Stimulated activated naive B cell treated with anti-CD40 and anti-IgM and Interleukin-4, amounts not matched to agents 10 μg/mL and 1 μg/mL and 100 μg/mL, for 72 hours (primary cell): Measurements from ENCODE around the gene RMC1.
A peak's percentile ranks its signal among the peaks of the same experiment; 100 is the strongest.
"Not testable (repeated sequence)": the region's sequence is repeated elsewhere in the genome, so short reads cannot be mapped to it uniquely, and the experiment has no call there.

Experiments
- ATAC-seq, 2 donors: fragments of 150-1000 bp; cut with Tn5 transposase; replicated peaks; 2 replicates each; pipeline ENCODE4 v1.10.0; 2021; ENCODE audit warnings: moderate library complexity in 1 of 2
- DNase-seq: peaks from one replicate; pipeline ENCODE4 v3.0.0; 2021
- H3K27ac Mint-ChIP-seq: one replicate; pipeline ENCODE4 v1.8.0; 2022; ENCODE audit warnings: mild to moderate bottlenecking, mixed read lengths
- H3K27me3 Mint-ChIP-seq, 2 donors: one replicate each; pipeline ENCODE4 v1.8.0; 2022; ENCODE audit warnings: mixed read lengths in 2 of 2
- H3K36me3 Mint-ChIP-seq, 2 donors: one replicate each; pipeline ENCODE4 v1.8.0; 2022; ENCODE audit warnings: mixed read lengths in 2 of 2, mild to moderate bottlenecking in 1 of 2
- H3K4me1 Mint-ChIP-seq, 2 donors: one replicate each; pipeline ENCODE4 v1.8.0; 2022; ENCODE audit warnings: mixed read lengths in 2 of 2, mild to moderate bottlenecking in 1 of 2
- H3K4me3 Mint-ChIP-seq, 2 donors: one replicate each; pipeline ENCODE4 v1.8.0; 2022; ENCODE audit warnings: mild to moderate bottlenecking in 2 of 2, mixed read lengths in 2 of 2, moderate library complexity in 1 of 2
- H3K9me3 Mint-ChIP-seq, 2 donors: one replicate each; pipeline ENCODE4 v1.8.0; 2022; ENCODE audit warnings: mixed read lengths in 2 of 2, mild to moderate bottlenecking in 1 of 2

The RMC1 gene

DNA sequence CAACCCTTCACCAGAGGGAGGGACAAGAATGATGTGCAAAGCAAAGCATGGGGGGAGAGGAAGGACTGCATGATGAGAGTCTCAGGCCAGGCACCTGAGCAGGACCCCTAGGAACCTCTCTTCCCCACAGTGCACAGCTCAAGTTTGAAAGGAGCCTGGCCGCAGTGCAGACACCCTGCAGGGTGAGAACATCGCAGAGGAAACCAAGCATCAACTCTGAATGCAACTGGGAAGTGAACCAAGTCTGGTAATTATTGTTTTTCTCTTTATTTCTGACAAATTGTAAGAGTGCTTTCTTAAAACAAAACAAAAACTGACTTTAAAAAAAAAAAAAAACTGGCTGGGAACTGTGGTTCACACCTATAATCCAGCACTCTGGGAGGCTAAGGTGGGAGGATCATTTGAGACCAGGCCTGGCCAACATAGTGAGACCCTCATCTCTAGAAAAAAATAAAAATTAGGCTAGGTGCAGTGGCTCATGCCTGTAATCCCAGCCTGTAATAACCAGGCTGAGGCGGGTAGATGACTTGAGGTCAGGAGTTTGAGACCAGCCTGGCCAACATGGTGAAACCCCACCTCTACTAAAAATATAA is 67.7 kb downstream of the RMC1 start:
- Mint-ChIP-seq H3K4me3 (no peak overlapping the region), H3K4me1 (peaks cover 6 to 14% of the 10 kb centered on the region in 2 donors)

DNA sequence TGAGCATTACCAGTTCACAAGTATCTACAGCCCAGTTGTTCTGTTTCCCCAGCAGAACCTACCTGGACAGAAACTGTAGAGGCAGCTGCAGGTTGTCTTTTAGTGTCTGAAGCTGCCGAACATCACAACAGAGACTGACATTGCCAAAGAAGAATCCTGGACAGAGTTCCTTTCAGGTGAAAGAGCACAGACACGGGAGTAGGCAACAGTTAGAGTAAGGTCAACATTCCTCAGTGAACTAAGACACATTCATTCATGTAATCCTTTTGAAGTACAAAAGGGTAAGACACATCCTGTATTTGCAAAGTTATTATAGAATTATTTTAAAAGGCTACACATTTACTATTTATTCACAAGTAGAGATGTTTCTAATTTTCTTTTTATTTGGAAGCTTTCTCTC is 68.7 kb downstream of the RMC1 start:
- Mint-ChIP-seq H3K27me3 (no peaks in the 10 kb centered on the region), H3K4me1 (peaks cover 6 to 14% of the 10 kb centered on the region in 2 donors), H3K36me3 (peaks cover 38 to 61% of the 10 kb centered on the region in 2 donors), H3K4me3 (no peak overlapping the region), H3K9me3 (no peaks in the 10 kb centered on the region), H3K27ac (peak overlapping the region; percentile 75)
- ATAC-seq (no peak), DNase-seq (no peak)

More for the DNA sequence above, 67.7 kb downstream of the RMC1 start:
- H3K27ac Mint-ChIP-seq: no peak overlapping the region
- H3K27me3 Mint-ChIP-seq: no peaks in the 10 kb centered on the region
- ATAC-seq (no peak), DNase-seq (no peak)
- H3K36me3 Mint-ChIP-seq: peaks cover 33 to 61% of the 10 kb centered on the region in 2 donors
- no peaks in the 10 kb centered on the region for H3K9me3 Mint-ChIP-seq

GRCh38 chr18:23572570-23572969 is 69.3 kb downstream of the RMC1 start:
- Mint-ChIP-seq H3K27me3 (no peaks in the 10 kb centered on the region), H3K27ac (no peak overlapping the region), H3K4me3 (no peak overlapping the region), H3K4me1 (peaks cover 6 to 14% of the 10 kb centered on the region in 2 donors), H3K36me3 (peaks cover 35 to 56% of the 10 kb centered on the region in 2 donors), H3K9me3 (no peaks in the 10 kb centered on the region)
- ATAC-seq (no peak), DNase-seq (no peak)

DNA sequence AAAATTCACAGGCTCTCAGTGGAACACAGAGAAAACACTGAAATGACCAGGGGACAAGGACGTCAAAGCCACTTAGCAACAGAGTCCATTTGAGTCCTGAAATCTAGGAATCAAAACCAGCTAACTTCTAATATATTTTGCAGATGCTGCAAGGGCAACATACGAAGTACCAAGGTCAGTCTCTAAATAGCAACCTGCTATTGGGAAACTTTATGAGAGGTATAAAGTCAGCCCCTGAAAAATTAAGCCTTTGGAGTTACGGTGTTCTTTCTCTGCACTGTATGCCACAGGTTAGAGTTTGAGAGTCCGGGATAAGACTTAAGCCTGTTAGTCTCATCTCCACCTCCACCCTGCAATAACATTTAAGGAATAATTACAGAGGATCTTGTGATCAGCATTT is 69.7 kb downstream of the RMC1 start:
- ATAC-seq (no peak), DNase-seq (no peak)
- H3K36me3 Mint-ChIP-seq: peaks cover 34 to 53% of the 10 kb centered on the region in 2 donors
- no peak overlapping the region for H3K27ac Mint-ChIP-seq
- no peak overlapping the region for H3K4me3 Mint-ChIP-seq
- no peaks in the 10 kb centered on the region for H3K27me3 Mint-ChIP-seq
- H3K4me1 Mint-ChIP-seq: peaks cover 6 to 14% of the 10 kb centered on the region in 2 donors
- no peaks in the 10 kb centered on the region for H3K9me3 Mint-ChIP-seq

GRCh38 chr18:23573626-23574431 is 70.5 kb downstream of the RMC1 start:
- H3K4me1 Mint-ChIP-seq: peaks cover 11 to 20% of the 10 kb centered on the region in 2 donors
- no peak overlapping the region for H3K4me3 Mint-ChIP-seq
- DNase-seq (no peak), ATAC-seq (no peak)
- no peak overlapping the region for H3K27ac Mint-ChIP-seq
- H3K9me3 Mint-ChIP-seq: no peaks in the 10 kb centered on the region
- H3K36me3 Mint-ChIP-seq: peaks cover 33 to 51% of the 10 kb centered on the region in 2 donors
- no peaks in the 10 kb centered on the region for H3K27me3 Mint-ChIP-seq

DNA sequence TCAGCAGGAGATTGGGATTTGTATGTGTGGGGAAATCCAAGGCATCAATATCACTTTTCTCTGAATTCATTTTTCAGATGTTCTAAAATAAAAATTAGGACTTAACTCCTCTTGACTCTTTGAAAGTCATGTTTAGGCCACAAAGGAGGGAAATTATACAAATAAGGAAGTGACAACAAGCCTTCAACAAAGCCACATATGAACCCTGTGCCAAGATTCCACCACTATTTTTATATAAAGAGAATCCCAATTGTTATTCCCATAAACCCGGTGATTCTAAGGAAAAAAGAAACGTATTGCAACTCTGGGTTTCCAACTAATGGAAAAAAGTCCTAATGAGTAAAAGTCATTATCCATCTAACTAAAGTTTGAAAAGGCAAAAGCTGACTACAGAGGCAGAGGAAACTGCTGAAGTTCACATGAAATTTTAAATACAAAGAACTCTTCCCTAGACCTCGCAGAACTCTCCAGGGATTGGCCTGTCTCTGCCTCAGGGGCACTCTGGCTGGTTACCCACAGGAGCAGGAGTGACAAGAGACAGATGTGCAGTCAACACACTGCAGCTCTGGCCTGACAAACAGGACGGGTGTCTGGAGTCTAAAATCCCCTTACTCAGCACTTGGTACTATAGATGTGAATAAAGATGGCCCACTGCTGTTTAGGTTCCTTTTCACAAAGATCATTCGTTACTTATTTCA is 71.4 kb downstream of the RMC1 start:
- no peaks in the 10 kb centered on the region for H3K27me3 Mint-ChIP-seq
- H3K9me3 Mint-ChIP-seq: no peaks in the 10 kb centered on the region
- peaks cover 16 to 28% of the 10 kb centered on the region in 2 donors for H3K4me1 Mint-ChIP-seq
- no peak overlapping the region for H3K4me3 Mint-ChIP-seq
- DNase-seq (no peak), ATAC-seq (no peak)
- no peak overlapping the region for H3K27ac Mint-ChIP-seq
- H3K36me3 Mint-ChIP-seq: peaks cover 34 to 50% of the 10 kb centered on the region in 2 donors

- DNase-seq: no peak
- H3K4me3 Mint-ChIP-seq: no peak overlapping the region
- H3K27ac Mint-ChIP-seq: no peak overlapping the region
- no peaks in the 10 kb centered on the region for H3K27me3 Mint-ChIP-seq
- H3K9me3 Mint-ChIP-seq: no peaks in the 10 kb centered on the region
- ATAC-seq: no peak
- H3K36me3 Mint-ChIP-seq: peaks cover 32 to 49% of the 10 kb centered on the region in 2 donors
- H3K4me1 Mint-ChIP-seq: peaks cover 17 to 32% of the 10 kb centered on the region in 2 donors
Observed at GRCh38 chr18:23575309-23575651, 72.0 kb downstream of the RMC1 start.

- Mint-ChIP-seq H3K4me1 (peaks cover 18 to 50% of the 10 kb centered on the region in 2 donors), H3K36me3 (peaks cover 31 to 52% of the 10 kb centered on the region in 2 donors)
- H3K27ac Mint-ChIP-seq, H3K27me3 Mint-ChIP-seq, ATAC-seq, H3K9me3 Mint-ChIP-seq, DNase-seq, H3K4me3 Mint-ChIP-seq: not testable (repeated sequence)
Observed at GRCh38 chr18:23577521-23577920, 74.2 kb downstream of the RMC1 start.

DNA sequence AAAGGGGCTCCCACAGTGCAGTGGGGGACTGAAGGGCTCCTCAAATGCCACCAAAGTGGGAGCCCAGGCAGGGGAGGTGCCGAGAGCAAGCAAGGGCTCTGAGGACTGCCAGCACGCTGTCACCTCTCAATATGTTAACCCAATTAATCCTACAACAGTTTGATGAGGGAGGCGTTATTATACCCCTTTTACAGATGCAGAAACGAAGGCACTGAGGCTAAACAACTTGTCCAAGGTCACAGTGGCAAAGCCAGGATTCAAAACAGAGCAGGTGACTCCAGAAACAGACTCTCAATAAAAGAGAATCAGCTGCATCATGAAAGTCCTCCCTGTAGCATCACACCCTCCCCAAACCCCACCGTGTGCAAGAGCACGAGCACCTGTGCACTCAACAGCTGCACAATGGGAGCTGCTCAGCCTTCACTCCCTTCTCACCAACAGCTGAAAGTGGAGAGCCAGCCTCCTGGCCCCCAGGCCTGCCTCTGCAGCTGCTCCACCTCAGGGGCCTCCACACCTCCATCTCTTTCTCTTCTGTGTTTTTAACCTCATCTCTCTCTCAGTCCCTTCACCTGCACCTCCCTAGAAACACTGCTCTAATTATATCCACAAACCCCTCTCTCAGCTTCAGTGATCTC is 74.9 kb downstream of the RMC1 start:
- Mint-ChIP-seq H3K27ac (peak overlapping the region; percentile 72), H3K4me1 (peaks cover 18 to 53% of the 10 kb centered on the region in 2 donors), H3K9me3 (no peaks in the 10 kb centered on the region), H3K27me3 (no peaks in the 10 kb centered on the region), H3K4me3 (no peak overlapping the region), H3K36me3 (peaks cover 31 to 57% of the 10 kb centered on the region in 2 donors)
- DNase-seq: no peak
- ATAC-seq: no peak

GRCh38 chr18:23578891-23579653 is 75.8 kb downstream of the RMC1 start:
- DNase-seq (no peak), ATAC-seq (no peak)
- Mint-ChIP-seq H3K27me3 (no peaks in the 10 kb centered on the region), H3K27ac (peak overlapping the region; percentile 72), H3K36me3 (peaks cover 31 to 54% of the 10 kb centered on the region in 2 donors), H3K4me1 (peaks cover 21 to 60% of the 10 kb centered on the region in 2 donors), H3K9me3 (no peaks in the 10 kb centered on the region), H3K4me3 (no peak overlapping the region)

- no peaks in the 10 kb centered on the region for H3K9me3 Mint-ChIP-seq
- ATAC-seq (no peak), DNase-seq (no peak)
- no peaks in the 10 kb centered on the region for H3K27me3 Mint-ChIP-seq
- H3K27ac Mint-ChIP-seq: no peak overlapping the region
- H3K4me3 Mint-ChIP-seq: no peak overlapping the region
- peaks cover 22 to 60% of the 10 kb centered on the region in 2 donors for H3K4me1 Mint-ChIP-seq
- peaks cover 28 to 48% of the 10 kb centered on the region in 2 donors for H3K36me3 Mint-ChIP-seq
Observed at GRCh38 chr18:23580677-23581367, 77.5 kb downstream of the RMC1 start.
